Tibial nerve (tissue), 4 donors: Measurements from ENCODE around the gene DNAJC13.

Experiments used
- EP300 ChIP-seq, 2 donors: sonication (generic); formaldehyde crosslinking; IDR thresholded peaks; one replicate each; pipeline ENCODE4 v1.6.1; 2017; ENCODE audit warnings: antibody characterized with exemption in 2 of 2, mild to moderate bottlenecking in 1 of 2
- POLR2A ChIP-seq, 2 donors: fragments of 450-650 bp; IDR thresholded peaks; one replicate each; pipeline ENCODE4 v1.6.1; 2017; ENCODE audit warnings: antibody characterized with exemption in 2 of 2, mild to moderate bottlenecking in 2 of 2, moderate library complexity in 2 of 2
- TF ChIP-seq, protein P1 (sequence below), 5 experiments: fragments of 200-600 bp in 3 of 5; fragments of 450-650 bp in 2 of 5; sonication (generic) in 3 of 5; IDR thresholded peaks; one replicate each; pipeline ENCODE4 v1.5.1; 2016 to 2019; ENCODE audit warnings: antibody characterized with exemption in 5 of 5, mild to moderate bottlenecking in 3 of 5, moderate library complexity in 2 of 5

DNA sequence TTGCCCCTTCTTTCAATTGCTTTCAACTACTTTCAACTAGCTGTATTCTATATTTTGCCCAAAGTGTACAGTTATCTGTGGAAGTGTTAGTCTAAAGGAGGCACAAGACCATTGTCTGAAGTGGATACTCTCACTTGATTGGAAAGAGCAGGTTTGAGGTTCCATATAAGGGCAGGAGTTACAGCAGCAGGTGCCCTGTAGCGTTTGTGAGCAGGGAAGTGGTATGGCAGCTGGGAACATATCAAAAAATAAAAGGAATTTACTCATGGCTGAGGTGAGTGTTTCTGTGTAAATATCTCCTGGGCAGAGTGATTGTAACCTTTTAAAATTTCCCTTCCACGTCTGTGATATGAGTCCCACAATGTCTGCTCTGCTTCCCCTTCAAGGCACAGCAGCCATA, 38.5 kb upstream of the DNAJC13 start:
- TF ChIP-seq, protein P1, sequence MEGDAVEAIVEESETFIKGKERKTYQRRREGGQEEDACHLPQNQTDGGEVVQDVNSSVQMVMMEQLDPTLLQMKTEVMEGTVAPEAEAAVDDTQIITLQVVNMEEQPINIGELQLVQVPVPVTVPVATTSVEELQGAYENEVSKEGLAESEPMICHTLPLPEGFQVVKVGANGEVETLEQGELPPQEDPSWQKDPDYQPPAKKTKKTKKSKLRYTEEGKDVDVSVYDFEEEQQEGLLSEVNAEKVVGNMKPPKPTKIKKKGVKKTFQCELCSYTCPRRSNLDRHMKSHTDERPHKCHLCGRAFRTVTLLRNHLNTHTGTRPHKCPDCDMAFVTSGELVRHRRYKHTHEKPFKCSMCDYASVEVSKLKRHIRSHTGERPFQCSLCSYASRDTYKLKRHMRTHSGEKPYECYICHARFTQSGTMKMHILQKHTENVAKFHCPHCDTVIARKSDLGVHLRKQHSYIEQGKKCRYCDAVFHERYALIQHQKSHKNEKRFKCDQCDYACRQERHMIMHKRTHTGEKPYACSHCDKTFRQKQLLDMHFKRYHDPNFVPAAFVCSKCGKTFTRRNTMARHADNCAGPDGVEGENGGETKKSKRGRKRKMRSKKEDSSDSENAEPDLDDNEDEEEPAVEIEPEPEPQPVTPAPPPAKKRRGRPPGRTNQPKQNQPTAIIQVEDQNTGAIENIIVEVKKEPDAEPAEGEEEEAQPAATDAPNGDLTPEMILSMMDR (IDR thresholded peaks at IDR 0.05), result no peak
- TF ChIP-seq POLR2A (IDR thresholded peaks at IDR 0.05) (no peak), EP300 (IDR thresholded peaks at IDR 0.05) (no peak)
